Left colon (tissue), 2 donors: ENCODE results near the gene TGM1. TPM values are rescaled to one million over a fixed set of nuclear protein-coding genes. Genes with fewer than 3 reads are reported as not detected.
"Not testable (repeated sequence)": the region's sequence is repeated elsewhere in the genome, so short reads cannot be mapped to it uniquely, and the experiment has no call there.

Experiments
- ATAC-seq: fragments of 200-7000 bp; cut with Tn5 transposase; one replicate; pipeline ENCODE4 v1.9.1; 2020; ENCODE audit warnings: mild to moderate bottlenecking, moderate library complexity
- DNase-seq, 2 donors: peaks; one replicate each; pipeline ENCODE4 v3.0.0-alpha.2; 2020
- intact Hi-C, 2 donors: fragments of 100-400 bp; cut with DNase I in 1 of 2; cut with micrococcal nuclease in 1 of 2; formaldehyde crosslinking; loops; one replicate each; pipeline versions ENCODE4 v1.11.2 to v1.14.0; 2022; cut with DNase I, micrococcal nuclease
- total RNA-seq, 2 donors: library from RNA; stranded (reverse); fragmentation: NEBNext Ultra II Directional; extraction: Animal tissue kit (Norgen Biotek cat#: 25700); gene quantifications; one replicate each; pipeline ENCODE4 v1.2.1, GENCODE V29; 2021
- donor health status: DM: no; HTN: no; CAD: no.
- donor health status: DM: yes; HTN: yes; CAD: no.

TGM1 gene
- total RNA-seq, 2 donors from 2014 or later: 2.3 to 2.9 TPM

DNA sequence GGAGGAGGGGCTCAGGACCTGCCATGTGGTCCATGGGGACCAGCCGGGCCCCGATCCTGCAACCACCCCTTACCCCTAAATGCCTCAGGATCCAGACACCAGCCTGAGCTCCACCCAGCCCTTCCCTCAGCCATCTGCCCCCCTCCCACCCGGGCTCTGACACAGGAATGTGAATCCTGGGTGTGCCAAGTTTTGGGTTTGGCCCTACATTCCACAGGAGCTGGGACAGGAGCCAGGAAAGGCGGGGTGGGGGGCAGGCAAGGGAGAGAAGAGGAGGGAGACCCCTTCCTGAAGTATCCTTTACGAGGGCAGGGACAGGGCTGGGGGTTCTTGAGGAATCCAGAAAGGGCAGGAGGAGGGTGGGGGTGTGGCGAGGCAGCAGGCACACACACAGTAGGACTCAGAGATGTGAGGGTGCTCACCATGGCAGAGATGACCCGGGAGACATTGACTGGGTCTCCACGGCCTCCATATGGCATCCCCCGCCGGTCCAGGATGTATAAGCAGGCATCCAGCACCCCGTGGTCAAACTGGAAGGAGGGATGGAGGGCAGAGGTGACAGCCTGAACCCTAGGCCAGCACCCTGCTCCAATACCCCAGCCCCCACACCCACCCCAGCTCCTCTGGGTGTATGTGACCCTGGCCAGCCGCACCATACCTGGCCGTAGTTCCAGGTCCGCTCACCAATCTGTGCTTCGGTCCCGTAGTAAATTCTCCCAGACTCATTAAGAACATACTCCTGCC is 3.5 kb downstream of the TGM1 start:
- DNase-seq (no peak), ATAC-seq (no peak)
- intact Hi-C loops: no loop called here

DNA sequence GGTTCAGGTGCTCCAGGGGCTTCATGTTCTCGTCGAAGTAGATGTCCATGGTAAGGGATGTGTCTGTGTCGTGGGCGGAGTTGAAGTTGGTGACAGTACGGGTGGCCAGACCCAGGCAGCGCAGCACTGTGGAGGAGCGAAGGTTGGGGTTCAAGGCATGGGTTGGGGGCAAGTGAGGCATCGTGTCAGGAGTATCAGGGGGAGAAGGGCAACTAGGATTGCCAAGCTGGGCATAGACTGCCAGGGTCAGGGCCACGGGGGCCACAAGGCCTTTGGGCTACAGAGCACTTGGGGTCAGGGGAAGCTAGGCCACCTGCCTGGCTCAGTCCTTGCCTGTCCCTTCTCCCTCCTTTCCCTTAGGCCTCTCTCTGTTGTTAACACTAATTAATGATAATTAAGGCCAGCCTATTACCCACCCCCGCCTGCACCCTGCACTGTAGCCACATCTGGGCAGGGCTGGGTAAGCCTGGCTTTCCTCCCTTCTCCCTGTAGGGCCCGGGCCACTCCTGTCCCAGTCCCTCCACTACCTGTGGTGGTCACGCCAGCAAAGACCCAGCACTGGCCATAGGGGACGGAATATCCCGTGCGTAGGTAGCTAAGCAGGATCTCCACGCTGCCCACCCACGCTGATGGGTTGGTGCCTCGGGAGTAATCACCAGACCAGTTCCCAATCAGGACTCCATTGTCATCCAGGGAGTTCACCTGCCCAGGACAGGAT is 4.3 kb downstream of the TGM1 start:
- DNase-seq (no peak), ATAC-seq (no peak)
- intact Hi-C loops: no loop called here

DNA sequence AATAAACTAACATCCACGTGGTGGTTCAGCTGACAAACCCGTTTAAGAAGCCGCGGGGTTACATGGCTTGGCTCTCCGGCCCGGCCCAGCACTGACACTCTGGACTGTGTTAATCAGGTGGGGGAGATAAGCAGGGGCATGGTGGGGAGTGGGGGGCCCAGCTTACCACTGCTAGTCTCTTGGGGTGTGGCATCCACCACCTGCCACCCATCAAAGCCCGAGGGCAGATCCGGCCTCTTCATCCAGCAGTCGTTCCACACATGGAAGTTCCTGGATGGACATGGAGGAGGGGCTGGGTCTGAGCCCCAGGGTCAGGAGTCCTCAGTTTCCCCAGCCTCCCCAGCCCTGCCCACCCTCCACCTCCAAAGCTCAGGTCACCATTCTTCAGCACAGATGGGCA is 4.9 kb downstream of the TGM1 start:
- intact Hi-C loops: no loop called here
- ATAC-seq (no peak), DNase-seq (no peak)

DNA sequence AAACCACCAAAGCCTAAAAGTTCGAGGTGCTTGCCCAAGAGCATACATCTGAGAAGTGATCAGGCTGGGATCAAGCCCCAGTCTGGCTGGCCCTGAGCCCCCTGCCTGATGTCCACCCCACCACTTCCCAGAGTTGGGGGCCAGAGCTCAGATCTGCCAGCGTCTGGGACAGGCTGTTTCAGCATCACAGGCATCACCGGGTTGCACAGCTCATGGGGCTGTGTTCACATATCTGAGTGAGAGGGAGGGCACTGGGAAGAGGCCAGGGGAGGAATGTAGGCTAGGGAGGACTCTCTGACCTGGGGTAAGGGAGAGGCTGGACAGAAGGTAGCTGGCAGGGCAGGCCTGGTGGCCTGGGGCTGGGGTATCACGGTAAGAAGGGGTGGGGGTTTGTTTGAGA is 6.0 kb downstream of the TGM1 start:
- ATAC-seq: no peak
- intact Hi-C loops: no loop called here

DNA sequence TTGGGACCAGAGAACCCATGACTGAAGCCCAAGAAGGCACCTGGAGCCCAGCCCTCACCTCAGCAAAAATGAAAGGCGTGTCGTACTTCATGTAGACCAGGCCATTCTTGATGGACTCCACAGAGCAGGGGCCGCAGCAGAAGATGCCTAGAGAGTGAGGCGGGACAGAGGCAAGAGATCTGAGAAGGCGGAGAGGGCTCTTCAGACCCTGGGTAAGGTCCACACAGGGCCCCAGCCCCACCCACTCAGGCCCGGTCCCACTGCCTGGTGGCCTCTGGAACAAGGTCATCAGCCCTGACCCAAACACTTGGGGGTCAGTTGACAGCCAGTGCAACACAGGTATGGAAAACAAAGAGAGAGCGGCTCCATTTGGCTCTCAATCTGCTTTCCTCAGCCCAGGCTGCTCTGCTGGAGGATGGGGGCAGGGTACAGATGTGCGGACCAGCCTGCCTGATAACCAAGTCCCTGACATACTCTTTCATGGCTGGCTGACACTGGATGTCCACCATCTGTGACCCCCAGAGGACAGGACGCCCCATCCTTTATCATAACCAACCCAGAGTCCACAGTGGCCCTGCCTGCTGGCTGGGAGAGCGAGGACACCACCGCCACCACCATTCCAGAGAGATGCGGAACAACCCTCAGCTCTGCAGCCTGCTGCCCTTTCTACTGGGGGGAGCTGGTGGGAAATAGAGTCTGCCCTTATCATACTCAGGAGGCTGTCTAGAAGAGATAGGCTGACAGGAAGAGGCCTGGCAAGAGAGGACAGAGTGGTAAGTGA is 6.9 kb downstream of the TGM1 start:
- intact Hi-C loops: no loop called here
- no peak for ATAC-seq

More for the DNA sequence above, 6.0 kb downstream of the TGM1 start:
- no peak for DNase-seq

DNA sequence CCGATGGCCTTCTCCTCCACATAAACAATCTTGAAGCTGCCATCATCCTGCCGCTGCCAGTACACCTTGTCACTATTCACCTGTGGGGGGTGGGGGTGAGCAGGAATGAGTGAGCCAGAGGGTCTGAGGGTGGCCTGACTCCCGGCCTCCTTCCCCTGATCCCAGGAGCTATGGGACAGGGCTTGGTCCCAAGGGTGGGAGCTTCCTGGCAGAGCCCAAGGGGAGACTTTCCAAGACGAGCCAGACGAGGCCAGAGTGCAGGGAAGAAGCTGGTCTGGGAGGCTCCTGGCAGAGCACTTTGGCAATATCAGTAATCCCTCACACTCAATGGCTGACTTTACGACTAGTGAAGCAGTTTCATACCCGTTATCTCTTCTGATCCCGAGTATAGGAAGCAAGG is 7.5 kb downstream of the TGM1 start:
- intact Hi-C loops: no loop called here
- DNase-seq (peak in 1 of 2 donors; percentile 18), ATAC-seq (no peak)

More for the DNA sequence above, 6.9 kb downstream of the TGM1 start:
- peak in 1 of 2 donors; percentile 13 for DNase-seq

DNA sequence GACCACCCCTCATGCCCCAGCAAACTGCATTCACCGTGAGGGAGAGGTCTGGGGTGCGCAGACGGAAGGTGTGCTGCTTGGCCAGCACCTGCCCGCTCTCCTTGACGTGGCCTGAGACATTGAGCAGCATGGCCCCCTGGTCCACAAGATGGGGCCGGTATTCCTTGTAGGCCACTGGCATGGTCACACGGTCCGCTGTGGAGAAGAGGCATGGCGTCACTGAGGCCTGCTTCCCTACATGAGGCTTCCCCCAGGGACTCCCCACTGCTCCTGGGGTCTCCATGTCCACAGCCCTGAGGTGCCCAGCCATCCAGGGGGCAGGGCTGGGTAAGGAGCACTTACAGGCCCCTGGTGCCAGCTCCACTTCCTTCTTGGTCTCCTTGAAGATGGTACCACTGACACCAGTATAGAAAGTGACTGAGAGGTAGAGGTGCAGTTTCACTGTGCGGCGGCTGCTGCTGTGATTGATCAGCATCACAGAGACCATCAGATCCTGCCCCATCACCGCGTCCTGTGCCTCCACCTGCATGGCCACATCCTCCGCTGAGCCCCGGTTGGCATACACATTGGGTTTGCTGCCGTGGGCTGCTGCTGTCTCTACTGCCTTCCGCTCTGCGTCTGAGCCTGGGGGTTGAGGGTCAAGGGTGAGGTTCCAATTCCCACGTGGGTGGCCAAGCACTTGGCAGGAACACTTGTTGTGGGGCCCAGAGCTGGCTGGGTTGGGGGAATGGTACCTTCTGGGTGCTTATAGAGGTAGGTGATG is 8.2 kb downstream of the TGM1 start:
- peak in 1 of 2 donors; percentile 14 for DNase-seq
- no peak for ATAC-seq
- intact Hi-C loops: no loop called here

- intact Hi-C loops: no loop called here
- DNase-seq: no peak
- ATAC-seq: no peak
These were observed 9.0 kb downstream of the TGM1 start for GRCh38 chr14:24253936-24254335.

- ATAC-seq (no peak), DNase-seq (peak in 1 of 2 donors; percentile 8)
- intact Hi-C loops: no loop called here
These were observed 10.5 kb downstream of the TGM1 start for GRCh38 chr14:24252289-24253124.

DNA sequence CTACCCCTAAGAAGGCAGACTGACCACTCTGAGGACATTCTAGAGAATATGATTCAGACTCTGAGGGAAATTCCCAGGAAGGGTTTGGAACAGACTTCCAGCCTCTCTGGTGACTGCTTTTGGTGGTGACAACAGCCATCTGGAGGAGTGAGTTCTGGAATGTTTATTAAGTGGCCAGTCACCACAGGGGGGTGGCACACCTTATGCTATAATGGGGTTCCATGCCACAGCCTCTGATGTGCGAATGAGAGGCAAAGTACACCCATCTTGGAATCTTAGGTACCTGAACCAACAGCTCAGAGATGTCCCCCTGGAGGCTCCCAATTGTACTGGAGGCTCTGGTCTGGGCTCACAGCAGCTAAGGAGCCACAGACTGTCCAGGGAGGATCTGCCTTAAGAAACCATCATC is 11.1 kb downstream of the TGM1 start:
- intact Hi-C loops: no loop called here
- ATAC-seq (no peak), DNase-seq (peak in 1 of 2 donors; percentile 1)

- no peak for DNase-seq
- no peak for ATAC-seq
- intact Hi-C loops: no loop called here
These were observed 12.6 kb downstream of the TGM1 start for GRCh38 chr14:24250354-24250753.

DNA sequence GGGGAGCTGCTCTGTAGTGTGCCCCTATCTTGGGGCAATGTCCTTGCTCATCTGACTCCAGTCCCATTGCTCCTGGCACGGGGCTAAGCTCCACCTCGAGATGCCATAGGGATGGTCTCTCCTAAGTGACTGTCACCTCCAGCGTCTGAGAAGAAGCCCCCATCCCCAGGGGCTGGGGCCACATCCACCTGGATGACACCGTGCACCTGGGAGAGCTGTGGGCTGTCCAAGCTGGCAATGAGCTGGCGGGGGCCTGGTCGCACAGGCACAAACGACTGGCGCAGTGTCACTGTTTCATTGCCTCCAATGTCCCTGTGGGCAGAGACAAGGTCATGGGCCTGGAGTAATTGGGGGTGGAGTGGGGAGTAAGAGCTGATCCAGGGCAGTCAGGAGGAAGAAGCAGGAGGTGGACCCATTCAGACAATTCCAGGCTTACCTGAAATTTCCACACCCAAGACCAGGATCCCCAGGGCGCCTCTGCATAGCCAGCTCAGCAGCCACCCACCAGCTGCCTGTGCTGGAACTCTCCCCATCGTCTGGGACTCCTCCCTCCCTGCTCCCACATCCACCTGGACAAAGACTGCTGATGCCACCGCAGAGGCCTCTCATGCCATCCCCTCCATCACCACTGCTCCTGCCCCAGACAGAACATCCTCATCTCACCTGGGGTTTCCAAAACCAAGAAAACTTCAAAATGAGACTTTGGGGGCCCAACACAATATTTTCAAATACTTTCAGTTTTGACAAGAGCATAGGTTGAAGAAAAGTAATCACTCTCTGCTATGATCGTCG is 13.6 kb downstream of the TGM1 start:
- intact Hi-C loops: no loop called here

DNA sequence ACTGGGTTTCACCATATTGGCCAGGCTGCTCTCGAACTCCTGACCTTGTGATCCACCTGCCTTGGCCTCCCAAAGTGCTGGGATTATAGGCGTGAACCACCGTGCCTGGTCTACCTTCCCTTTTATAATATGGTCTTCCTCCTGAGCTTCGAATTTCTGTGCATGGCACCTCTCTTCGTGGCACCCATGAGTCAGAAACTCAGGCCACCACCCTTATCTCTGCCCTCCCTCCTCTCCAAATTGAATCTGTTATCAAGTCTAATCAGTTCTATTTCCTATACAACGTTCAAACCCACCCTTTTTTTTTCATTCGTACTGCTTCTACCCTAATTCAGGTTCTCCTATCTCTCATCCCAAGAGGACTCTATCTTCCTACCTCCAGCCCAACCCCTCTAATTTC is 15.6 kb downstream of the TGM1 start:
- peak in 1 of 2 donors; percentile 6 for DNase-seq
- ATAC-seq: no peak
- intact Hi-C loops: no loop called here

More for the DNA sequence above, 13.6 kb downstream of the TGM1 start:
- no peak for ATAC-seq
- no peak for DNase-seq

- peak in 1 of 2 donors; percentile 14 for DNase-seq
- no peak for ATAC-seq
- intact Hi-C loops: no loop called here
These were observed 16.2 kb downstream of the TGM1 start for GRCh38 chr14:24246765-24247212.

GRCh38 chr14:24245350-24245749 is 17.6 kb downstream of the TGM1 start:
- ATAC-seq, intact Hi-C loops: not testable (repeated sequence)

GRCh38 chr14:24243336-24243836 is 19.6 kb downstream of the TGM1 start:
- peak; percentile 7 for ATAC-seq
- intact Hi-C loops: loop anchor here in 1 of 2 donors (5.0 kb wide), 1 partner anchor 54 kb away; the partner anchor contains the start of genes DHRS1 and NOP9
- DNase-seq: peak in 1 of 2 donors; percentile 45

More at GRCh38 chr14:24245350-24245749, 17.6 kb downstream of the TGM1 start:
- DNase-seq: not testable (repeated sequence)
